ENCODE measurements around the gene GIPC3.

GIPC3 gene, protein sequence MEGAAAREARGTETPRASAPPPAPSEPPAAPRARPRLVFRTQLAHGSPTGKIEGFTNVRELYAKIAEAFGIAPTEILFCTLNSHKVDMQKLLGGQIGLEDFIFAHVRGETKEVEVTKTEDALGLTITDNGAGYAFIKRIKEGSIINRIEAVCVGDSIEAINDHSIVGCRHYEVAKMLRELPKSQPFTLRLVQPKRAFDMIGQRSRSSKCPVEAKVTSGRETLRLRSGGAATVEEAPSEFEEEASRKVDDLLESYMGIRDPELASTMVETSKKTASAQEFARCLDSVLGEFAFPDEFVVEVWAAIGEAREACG
- total RNA-seq = 3.8 to 7.5 reads per million in 2 donors

DNA sequence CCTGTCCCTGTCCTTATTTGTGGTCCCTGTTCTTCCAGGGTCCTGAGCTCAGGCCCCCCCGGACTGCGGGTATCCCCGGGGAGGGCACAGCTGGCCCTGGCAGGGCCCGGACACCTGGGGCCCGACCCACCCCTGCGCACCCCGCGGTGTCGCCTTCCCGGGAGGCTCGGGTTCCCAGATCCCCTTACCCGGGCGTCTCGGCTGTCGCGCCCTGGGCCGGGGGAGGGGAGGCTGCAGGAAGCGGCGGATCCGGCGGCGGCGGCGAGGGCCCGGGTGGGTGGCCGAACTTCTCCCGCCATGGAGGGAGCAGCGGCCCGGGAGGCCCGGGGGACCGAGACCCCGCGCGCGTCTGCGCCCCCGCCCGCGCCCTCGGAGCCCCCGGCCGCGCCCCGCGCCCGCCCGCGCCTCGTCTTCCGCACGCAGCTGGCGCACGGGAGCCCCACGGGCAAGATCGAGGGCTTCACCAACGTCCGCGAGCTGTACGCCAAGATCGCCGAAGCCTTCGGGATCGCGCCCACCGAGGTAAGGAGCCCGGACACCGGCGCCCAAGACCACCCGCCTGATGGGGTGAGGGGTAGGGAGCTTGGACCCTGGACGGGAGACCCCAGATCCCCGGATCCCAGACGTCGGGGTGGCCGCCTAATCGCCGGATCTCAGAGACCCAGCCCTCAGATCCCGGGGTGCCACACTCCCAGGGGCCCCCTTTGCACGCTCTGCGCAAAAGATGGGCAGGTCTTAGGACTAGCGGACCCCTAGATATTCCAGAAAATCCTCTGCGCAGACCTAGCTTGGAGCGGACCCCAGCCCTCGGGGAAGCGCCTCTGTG lies at the start of gene GIPC3:
GIPC3 (plus strand) TSS at position 178 of the 826 bp plus-strand sequence; CDS start at position 298, 120 bp downstream.
- DNase-seq = no peak

GRCh38 chr19:3535563-3535965 lies 49.7 kb upstream of the GIPC3 start:
- no peak for DNase-seq

- no peak for DNase-seq
Measured at GRCh38 chr19:3535981-3536380, 49.3 kb upstream of the GIPC3 start.

DNA sequence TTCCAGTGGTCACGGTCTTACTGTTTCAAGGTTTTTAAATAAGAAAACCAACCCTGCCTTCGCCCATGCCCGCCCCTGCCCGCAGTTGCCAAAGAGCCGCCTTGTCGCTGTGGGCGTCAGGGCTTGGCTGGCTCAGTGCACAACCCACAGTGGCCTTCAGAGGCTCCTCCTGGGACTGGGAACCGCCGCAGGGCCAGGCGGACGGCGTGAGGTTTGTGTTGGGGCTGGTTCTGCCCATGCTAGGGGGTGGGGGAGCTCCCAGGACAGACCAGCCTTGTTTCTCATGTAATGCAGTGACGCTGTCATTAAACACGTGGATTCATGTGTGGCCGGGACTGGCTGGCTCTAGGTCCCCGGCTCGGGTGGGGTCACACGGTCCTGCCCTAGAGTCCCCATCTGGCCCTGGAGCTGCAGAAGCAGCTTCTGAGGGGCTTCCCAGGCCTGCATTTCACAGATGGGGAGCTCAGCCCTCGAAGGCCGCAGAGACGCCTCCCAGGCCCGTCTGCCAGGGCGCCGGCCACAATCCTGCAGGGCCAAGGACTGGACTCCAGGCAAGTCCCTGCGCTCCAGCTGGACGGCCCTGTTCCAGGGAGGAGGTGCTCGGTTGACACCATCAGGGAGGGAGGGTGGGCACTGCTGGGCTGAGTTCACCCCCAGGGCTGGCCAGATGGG lies 48.7 kb upstream of the GIPC3 start:
- DNase-seq = no peak

DNA sequence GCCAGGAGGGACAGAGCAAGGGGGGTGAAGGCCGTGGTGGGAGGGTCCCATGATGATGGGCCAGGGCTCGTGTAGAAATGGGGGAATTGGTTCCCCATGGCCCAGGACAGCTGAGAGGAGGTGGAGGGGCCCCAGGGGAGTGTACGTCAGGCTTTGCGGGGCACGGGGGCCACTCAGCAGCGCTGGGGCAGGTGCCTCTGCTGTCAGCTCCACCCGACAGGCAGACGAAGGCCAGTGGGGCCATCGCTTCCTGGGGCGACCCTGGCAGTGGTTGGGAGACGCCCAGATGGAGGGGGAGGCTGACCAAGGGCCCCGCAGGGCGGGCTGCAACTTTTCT lies 48.2 kb upstream of the GIPC3 start:
- no peak for DNase-seq

DNA sequence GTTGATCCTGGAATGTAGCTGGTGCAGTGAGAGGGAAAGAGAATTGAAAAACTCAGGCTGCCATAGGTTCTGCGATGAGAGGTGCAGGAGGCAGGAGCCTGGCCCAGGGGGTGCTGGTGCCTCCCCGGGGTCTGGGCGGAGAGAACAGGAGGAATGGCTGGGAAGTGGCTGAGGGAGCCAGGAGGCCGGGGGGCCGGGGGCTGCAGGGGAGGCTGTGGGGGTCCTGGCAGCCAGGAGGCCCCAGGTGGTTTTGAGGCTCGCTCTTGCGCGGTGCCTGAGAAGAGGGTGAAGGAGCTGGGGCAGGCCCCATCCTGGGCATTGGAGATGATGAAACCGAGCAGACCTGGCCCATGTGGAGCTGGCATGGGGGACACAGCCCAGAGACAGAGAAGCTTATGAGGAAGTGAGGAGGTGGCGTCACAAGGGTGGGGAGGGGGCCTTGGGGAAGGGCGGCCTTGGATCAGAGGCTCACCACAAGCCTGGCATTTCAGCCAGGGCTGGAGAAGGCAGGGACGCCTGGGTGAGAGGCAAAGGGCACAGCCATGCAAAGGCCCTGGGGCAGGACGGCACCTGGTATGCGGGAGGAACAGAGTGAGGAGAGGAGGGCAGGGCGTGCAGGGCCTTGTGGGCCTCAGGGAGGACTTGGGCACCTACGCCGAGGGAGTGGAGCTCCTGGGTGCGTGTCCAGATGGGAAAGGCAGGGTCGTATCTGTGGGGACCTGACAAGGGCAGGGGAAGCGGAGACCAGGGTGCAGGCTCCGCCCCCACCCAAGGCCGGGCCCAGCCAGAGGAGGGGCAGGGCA lies 47.6 kb upstream of the GIPC3 start:
- no peak for DNase-seq

DNA sequence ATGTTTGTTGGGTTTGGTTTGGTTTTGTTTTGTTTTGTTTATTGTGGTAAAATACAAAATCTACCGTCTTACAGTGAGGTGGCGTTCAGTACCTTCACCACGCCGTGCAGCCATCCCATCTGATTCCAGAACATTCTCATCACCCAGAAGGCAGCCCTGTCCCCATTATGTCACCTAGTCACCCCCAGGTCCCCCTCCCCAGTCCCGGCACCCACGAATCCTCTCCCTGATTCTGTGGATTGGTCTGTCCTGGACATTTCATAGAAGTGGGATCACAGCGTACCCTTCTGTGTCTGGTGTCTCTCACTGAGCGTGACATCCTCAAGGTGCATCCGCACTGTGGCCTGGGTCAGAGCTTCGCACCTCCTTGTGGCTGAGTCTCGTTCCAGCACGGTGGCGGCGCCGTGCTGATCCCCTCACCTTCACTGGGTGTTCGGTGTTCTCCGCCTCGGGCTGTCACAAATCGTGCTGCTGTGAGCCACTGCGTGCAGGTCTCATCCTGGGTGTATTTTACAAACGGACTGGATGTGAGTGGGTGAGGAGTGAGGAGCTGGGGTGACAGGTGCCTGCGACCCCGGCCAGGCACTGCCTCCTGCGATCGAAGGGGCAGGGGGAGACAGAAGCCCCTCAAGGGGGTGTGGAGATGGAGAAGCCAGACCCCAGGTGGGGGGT lies 46.9 kb upstream of the GIPC3 start:
- DNase-seq = no peak

DNA sequence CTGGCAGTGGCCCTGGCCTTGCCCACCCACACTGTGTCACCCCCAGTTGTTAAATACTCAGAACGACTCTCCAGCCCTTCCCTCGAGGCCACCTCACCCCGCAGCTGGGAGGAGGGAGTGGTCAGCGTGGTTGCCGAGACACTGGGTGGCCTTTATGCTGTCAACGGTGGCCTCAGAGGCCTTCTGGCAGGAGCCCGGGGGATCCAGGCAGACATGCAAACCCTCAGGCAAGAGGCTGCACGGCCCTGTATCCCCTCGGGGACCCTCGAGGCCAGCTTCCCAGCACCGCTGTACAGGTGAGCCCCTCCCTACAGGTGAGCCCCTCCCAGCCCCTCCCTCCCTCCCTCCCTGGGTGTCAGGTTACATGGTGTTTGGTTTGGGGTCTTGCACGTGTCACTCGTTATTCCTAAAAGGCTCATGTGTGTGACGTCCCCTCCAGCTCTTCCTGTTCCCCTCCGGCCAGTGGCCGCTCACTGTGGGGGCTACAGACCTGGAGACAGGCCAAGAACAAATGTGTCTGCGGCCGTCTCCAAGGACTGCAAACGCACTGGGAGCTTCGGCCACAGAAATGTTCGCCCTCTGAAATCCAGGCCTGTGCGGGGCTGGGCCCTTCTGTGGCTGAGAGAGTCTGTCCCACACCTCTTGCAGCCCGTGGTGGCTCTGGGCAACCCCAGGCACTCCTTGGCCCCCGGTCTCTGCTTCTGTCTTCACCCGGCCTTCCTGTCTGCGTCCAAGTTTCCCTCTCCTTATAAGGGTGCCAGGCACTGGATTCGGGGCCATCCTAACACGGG lies 46.1 kb upstream of the GIPC3 start, which contains the start of gene TEKTIP1:
TEKTIP1 (plus strand) TSS at position 210 of the 791 bp plus-strand sequence; CDS start at position 214, 4 bp downstream.
- no peak for DNase-seq

DNA sequence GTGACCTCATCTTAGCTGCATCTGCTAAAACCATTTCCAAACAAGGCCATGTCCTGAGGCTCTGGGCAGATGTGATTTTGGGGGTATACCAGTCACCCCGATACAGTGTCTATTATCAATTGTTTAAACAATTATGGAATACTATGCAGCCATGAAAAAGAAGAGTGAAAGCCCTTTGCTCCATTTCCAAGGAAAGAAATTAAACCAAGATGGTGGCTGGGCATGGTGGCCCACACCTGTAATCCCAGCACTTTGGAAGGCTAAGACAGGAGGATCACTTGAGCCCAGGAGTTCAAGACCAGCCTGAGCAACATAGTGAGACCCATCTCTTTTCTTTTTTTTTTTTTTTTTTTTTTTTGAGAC lies 45.5 kb upstream of the GIPC3 start:
- DNase-seq = no peak

GRCh38 chr19:3543150-3544057 lies 41.9 kb upstream of the GIPC3 start:
- no peak for DNase-seq

DNA sequence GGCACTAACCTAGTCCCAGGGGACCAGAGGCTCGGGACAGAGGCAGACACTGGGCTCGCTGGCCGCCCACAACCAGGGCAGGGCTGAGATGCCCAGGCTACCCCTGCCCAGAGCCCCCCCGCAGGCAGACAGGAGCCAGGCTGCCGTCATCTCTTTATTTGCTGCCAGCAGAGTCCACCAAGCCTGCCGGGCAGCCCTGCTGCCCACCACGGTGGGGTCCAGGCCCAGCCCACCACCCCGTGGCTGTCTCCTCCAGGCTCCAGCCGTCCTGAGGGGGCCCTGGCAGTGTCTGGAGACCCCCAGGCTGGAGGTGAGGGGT lies 41.3 kb upstream of the GIPC3 start:
- DNase-seq = no peak

GRCh38 chr19:3544742-3545668 lies 40.3 kb upstream of the GIPC3 start:
- DNase-seq = peak; percentile 49

GRCh38 chr19:3545669-3546034 lies 39.6 kb upstream of the GIPC3 start:
- no peak for DNase-seq

- DNase-seq = no peak
Measured at GRCh38 chr19:3546119-3546518, 39.2 kb upstream of the GIPC3 start.

DNA sequence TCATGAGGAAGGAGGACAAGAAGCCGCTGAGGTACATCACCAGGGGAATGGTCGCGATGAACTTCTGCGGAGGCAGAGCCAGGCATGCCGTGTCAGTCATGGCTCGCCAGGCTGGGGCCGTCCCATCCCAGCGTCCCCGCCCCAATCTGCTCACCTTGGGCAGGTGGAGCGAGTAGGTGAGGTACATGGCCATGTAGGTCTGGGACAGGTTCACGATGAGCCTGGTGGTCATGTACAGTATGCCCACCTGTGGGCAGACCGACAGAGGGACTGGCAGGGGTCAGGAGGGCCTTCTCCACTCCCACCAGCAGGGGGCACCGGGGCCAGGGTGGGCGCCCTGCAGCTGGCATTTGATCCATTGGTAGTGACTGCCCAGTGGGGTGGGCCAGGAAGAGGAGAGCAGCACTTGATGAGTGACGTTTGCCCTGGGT lies 38.0 kb upstream of the GIPC3 start:
- DNase-seq = no peak

DNA sequence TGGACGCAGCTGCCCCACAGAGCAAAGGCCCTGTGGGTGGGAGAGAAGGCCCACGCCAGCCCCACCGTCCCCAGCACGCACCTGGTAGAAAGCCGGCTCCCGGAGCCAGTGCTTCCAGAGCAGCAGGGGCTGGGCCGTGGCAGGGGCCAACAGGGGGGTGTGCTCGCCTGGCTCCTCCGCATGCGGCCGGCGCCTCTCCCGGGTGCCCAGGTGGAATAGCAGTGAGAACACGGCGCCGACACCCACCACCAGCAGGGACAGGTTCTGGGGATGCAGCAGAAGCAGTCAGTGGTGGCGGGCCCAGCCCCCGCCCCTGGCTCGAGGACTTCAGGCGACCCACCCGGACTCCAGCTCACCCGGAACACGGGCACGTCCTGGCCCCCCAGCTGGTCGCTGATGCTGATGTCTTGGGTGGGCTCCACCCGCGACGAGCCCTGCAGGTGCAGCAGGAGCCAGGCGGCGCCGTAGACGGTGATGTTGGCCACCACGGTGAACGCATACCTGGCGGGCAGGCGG lies 37.5 kb upstream of the GIPC3 start:
- DNase-seq = no peak

GRCh38 chr19:3548606-3549005 lies 36.7 kb upstream of the GIPC3 start:
- DNase-seq = no peak

DNA sequence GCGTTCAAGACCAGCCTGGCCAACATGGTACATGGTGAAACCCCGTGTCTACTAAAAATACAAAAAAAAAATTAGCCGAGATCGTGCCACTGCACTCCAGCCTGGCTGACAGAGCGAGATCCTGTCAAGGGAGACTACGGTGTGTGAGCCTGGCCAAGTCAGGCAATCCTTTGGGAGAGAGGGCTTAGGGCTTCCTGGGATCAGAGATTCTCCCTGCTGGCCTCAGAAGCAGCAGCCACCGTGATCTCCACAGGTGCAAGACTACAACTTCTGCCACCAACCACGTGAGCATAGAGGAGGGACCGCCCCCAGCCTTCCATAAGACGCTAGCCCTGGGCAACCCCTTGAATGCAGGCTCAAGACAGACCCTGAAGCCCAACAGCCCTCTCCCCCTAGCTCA lies 35.5 kb upstream of the GIPC3 start:
- DNase-seq = no peak
